Measurements from ENCODE around the gene THSD7B.
"Not testable (repeated sequence)": the region's sequence is repeated elsewhere in the genome, so short reads cannot be mapped to it uniquely, and the experiment has no call there.

Gene THSD7B

DNA sequence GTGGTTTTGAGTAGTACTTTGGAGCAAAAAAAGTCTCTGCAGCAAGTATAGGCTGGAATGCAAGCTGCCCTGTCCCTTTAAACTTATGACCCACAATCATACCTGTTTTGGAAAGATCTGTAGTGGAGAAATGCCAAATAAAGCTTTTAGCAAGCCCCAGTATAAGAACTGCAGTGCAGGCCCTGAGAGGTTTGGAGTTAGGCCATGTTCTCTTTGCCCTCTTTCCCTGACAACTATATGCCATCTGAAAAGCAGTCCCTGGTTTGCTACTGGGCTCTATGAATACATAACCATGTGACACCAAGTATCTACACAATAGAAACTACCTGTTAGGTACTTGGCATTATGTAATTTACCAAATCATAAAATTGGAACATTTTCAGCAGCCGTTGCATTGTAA lies 931.6 kb downstream of the THSD7B start:
- Mint-ChIP-seq H3K27me3 (ENCODE audit: low read depth) (no peaks in the 10 kb centered on the region), H3K9me3 (peaks cover 3% of the 10 kb centered on the region), H3K4me1 (no peaks in the 10 kb centered on the region)

DNA sequence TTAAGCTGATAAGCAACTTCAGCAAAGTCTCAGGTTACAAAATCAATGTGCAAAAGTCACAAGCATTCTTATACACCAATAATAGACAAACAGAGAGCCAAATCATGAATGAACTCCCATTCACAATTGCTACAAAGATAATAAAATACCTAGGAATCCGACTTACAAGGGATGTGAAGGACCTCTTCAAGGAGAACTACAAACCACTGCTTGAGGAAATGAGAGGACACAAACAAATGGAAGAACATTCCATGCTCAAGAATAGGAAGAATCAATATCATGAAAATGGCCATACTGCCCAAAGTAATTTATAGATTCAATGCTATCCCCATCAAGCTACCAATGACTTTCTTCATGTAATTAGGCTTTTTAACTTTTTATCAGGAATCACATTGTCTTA lies 934.9 kb downstream of the THSD7B start:
- not testable (repeated sequence) for H3K4me1 Mint-ChIP-seq; H3K27ac Mint-ChIP-seq; H3K27me3 Mint-ChIP-seq (ENCODE audit: low read depth); H3K36me3 Mint-ChIP-seq (ENCODE audit: low read depth); H3K9me3 Mint-ChIP-seq; H3K4me3 Mint-ChIP-seq

More for the DNA sequence above, 931.6 kb downstream of the THSD7B start:
- Mint-ChIP-seq H3K4me3 (no peak overlapping the region), H3K27ac (no peak overlapping the region), H3K36me3 (ENCODE audit: low read depth) (no peaks in the 10 kb centered on the region)
- no peak for TF ChIP-seq CTCF (IDR thresholded peaks at IDR 0.05; ENCODE audit: unreplicated experiment in 3 of 3)

DNA sequence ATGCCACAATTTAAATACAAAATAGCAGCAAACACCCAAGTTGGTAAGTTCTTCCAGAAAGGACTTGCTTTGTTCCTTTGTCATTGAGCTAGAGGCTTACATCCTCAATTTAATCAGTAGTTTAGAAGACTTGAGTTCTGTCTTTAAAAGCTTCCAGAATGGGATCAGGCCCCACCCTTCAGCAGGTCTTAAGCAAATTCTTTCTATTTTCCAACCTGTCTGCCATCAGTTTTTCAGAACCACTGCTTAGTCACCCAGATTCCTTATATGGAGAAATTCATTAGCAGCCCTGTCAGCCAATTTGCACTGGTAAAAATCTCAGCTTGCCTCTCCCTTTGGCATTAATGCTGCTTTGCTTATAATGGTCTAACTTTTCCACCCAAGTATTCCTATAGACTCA lies 935.3 kb downstream of the THSD7B start:
- H3K9me3 Mint-ChIP-seq, result peaks cover 3% of the 10 kb centered on the region
- H3K4me3 Mint-ChIP-seq, result no peak overlapping the region
- no peak for TF ChIP-seq CTCF (IDR thresholded peaks at IDR 0.05; ENCODE audit: unreplicated experiment in 3 of 3)
- H3K27ac Mint-ChIP-seq, result no peak overlapping the region
- H3K27me3 Mint-ChIP-seq (ENCODE audit: low read depth), result no peaks in the 10 kb centered on the region
- H3K4me1 Mint-ChIP-seq, result no peaks in the 10 kb centered on the region
- H3K36me3 Mint-ChIP-seq (ENCODE audit: low read depth), result no peaks in the 10 kb centered on the region

GRCh38 chr2:137705296-137705695 lies 940.0 kb downstream of the THSD7B start:
- no peak for TF ChIP-seq CTCF (IDR thresholded peaks at IDR 0.05; ENCODE audit: unreplicated experiment in 3 of 3)
- H3K4me3 Mint-ChIP-seq, result no peak overlapping the region
- no peaks in the 10 kb centered on the region for H3K4me1 Mint-ChIP-seq
- H3K27me3 Mint-ChIP-seq (ENCODE audit: low read depth), result no peaks in the 10 kb centered on the region
- peaks cover 4% of the 10 kb centered on the region for H3K9me3 Mint-ChIP-seq
- no peak overlapping the region for H3K27ac Mint-ChIP-seq
- no peaks in the 10 kb centered on the region for H3K36me3 Mint-ChIP-seq (ENCODE audit: low read depth)

GRCh38 chr2:137706786-137707613 lies 941.7 kb downstream of the THSD7B start:
- no peak overlapping the region for H3K4me3 Mint-ChIP-seq
- no peaks in the 10 kb centered on the region for H3K27me3 Mint-ChIP-seq (ENCODE audit: low read depth)
- no peaks in the 10 kb centered on the region for H3K36me3 Mint-ChIP-seq (ENCODE audit: low read depth)
- H3K9me3 Mint-ChIP-seq, result peaks cover 5% of the 10 kb centered on the region
- H3K4me1 Mint-ChIP-seq, result no peaks in the 10 kb centered on the region
- H3K27ac Mint-ChIP-seq, result no peak overlapping the region
- TF ChIP-seq CTCF (IDR thresholded peaks at IDR 0.05; ENCODE audit: unreplicated experiment in 3 of 3), result no peak

DNA sequence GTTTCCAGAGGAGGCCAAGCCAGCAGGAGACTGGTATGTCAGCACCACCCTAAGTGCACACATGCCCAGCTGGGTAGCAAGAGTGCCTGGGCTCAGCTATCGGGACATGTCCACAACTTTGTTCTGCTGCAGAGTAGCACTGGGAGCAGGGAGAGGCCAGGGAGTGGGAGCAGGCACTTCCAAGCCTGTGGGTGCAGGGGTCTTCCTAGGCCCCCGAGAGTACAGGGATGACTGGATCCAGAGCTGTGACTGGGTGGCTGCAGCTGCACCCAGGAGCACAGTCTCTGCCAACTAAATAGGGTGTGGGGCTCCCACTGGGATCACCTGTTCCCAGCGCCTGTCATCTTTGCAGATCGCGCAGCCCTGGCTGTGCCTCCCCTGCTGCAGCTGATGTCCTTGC lies 943.0 kb downstream of the THSD7B start:
- H3K4me1 Mint-ChIP-seq, result no peaks in the 10 kb centered on the region
- no peaks in the 10 kb centered on the region for H3K36me3 Mint-ChIP-seq (ENCODE audit: low read depth)
- no peak for TF ChIP-seq CTCF (IDR thresholded peaks at IDR 0.05; ENCODE audit: unreplicated experiment in 3 of 3)
- no peaks in the 10 kb centered on the region for H3K27me3 Mint-ChIP-seq (ENCODE audit: low read depth)
- H3K4me3 Mint-ChIP-seq, result no peak overlapping the region
- H3K27ac Mint-ChIP-seq, result no peak overlapping the region
- H3K9me3 Mint-ChIP-seq, result peaks cover 5% of the 10 kb centered on the region

Measured in nephron (organoid).